ENCODE data around the gene SCNN1B. TPM values are rescaled to one million over a fixed set of nuclear protein-coding genes. Genes with fewer than 3 reads are reported as not detected.

Gene SCNN1B
- total RNA-seq, 4 donors from 2014 or later = 0.31 to 4.7 (median 2.6) TPM

- ATAC-seq = no peak
- 21 to 23% methylated on average over 7 to 9 of the region's 9 CpGs for WGBS, 2 donors (ENCODE audit: low coverage in 1 of 2)
- H3K27ac ChIP-seq = no peak overlapping the region
- TF ChIP-seq, protein P1, sequence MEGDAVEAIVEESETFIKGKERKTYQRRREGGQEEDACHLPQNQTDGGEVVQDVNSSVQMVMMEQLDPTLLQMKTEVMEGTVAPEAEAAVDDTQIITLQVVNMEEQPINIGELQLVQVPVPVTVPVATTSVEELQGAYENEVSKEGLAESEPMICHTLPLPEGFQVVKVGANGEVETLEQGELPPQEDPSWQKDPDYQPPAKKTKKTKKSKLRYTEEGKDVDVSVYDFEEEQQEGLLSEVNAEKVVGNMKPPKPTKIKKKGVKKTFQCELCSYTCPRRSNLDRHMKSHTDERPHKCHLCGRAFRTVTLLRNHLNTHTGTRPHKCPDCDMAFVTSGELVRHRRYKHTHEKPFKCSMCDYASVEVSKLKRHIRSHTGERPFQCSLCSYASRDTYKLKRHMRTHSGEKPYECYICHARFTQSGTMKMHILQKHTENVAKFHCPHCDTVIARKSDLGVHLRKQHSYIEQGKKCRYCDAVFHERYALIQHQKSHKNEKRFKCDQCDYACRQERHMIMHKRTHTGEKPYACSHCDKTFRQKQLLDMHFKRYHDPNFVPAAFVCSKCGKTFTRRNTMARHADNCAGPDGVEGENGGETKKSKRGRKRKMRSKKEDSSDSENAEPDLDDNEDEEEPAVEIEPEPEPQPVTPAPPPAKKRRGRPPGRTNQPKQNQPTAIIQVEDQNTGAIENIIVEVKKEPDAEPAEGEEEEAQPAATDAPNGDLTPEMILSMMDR (IDR thresholded peaks at IDR 0.05) = no peak
- TF ChIP-seq POLR2AphosphoS5 (IDR thresholded peaks at IDR 0.05) (no peak), POLR2A (IDR thresholded peaks at IDR 0.05) (no peak), EP300 (IDR thresholded peaks at IDR 0.05) (no peak)
- peaks cover 55% of the 10 kb centered on the region for H3K27me3 ChIP-seq
- no peaks in the 10 kb centered on the region for H3K36me3 ChIP-seq
- H3K9me3 ChIP-seq = no peaks in the 10 kb centered on the region
- H3K4me3 ChIP-seq = no peak overlapping the region
- H3K4me1 ChIP-seq = no peaks in the 10 kb centered on the region
Measured at GRCh38 chr16:23279721-23280153, 22.4 kb upstream of the SCNN1B start.

GRCh38 chr16:23280483-23280967 lies 21.6 kb upstream of the SCNN1B start:
- no peaks in the 10 kb centered on the region for H3K4me1 ChIP-seq
- 28 to 64% methylated on average over 2 to 5 of the region's 6 CpGs for WGBS, 2 donors (ENCODE audit: low coverage in 1 of 2)
- no peaks in the 10 kb centered on the region for H3K36me3 ChIP-seq
- no peak for ATAC-seq
- TF ChIP-seq POLR2AphosphoS5 (IDR thresholded peaks at IDR 0.05) = no peak
- no peak for TF ChIP-seq EP300 (IDR thresholded peaks at IDR 0.05)
- TF ChIP-seq POLR2A (IDR thresholded peaks at IDR 0.05) = no peak
- TF ChIP-seq, protein P1 (IDR thresholded peaks at IDR 0.05) = no peak
- H3K27ac ChIP-seq = no peak overlapping the region
- H3K9me3 ChIP-seq = no peaks in the 10 kb centered on the region
- no peak overlapping the region for H3K4me3 ChIP-seq
- H3K27me3 ChIP-seq = peaks cover 48% of the 10 kb centered on the region

DNA sequence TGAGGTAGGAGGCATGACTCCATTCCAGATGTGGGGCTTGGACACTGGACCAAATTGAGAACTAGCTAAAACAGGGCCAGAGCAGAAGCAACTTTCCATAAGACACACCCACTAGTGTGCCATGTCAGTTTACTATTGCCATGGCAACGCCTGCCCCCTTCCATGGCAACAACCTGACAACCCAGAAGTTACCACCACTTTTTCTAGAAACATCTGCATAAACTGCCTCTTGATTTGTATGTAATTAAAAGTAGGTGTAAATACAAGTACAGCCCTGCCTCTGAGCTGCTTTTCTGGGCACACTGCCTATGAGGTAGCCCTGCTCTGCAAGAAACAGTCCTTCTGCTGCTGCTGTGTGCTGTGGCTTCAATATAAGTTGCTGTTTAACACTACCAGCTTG lies 19.5 kb upstream of the SCNN1B start:
- Histone ChIP-seq H3K9me3 (no peaks in the 10 kb centered on the region), H3K36me3 (no peaks in the 10 kb centered on the region), H3K4me3 (no peak overlapping the region), H3K27ac (no peak overlapping the region), H3K27me3 (peaks cover 33% of the 10 kb centered on the region), H3K4me1 (no peaks in the 10 kb centered on the region)
- TF ChIP-seq EP300 (IDR thresholded peaks at IDR 0.05) (no peak), POLR2AphosphoS5 (IDR thresholded peaks at IDR 0.05) (no peak), POLR2A (IDR thresholded peaks at IDR 0.05) (no peak)
- TF ChIP-seq, protein P1 (IDR thresholded peaks at IDR 0.05) = no peak
- no peak for ATAC-seq
- 50 to 71% methylated on average over 1 of the region's 1 CpG for WGBS, 2 donors (ENCODE audit: low coverage in 1 of 2)

GRCh38 chr16:23283571-23283970 lies 18.5 kb upstream of the SCNN1B start:
- TF ChIP-seq, protein P1 (IDR thresholded peaks at IDR 0.05) = no peak
- no peak for TF ChIP-seq POLR2A (IDR thresholded peaks at IDR 0.05)
- no peak for TF ChIP-seq POLR2AphosphoS5 (IDR thresholded peaks at IDR 0.05)
- no peak for TF ChIP-seq EP300 (IDR thresholded peaks at IDR 0.05)
- WGBS, 2 donors (ENCODE audit: low coverage in 1 of 2) = 89 to 100% methylated on average over 1 to 2 of the region's 2 CpGs
- Histone ChIP-seq H3K4me1 (no peaks in the 10 kb centered on the region), H3K36me3 (no peaks in the 10 kb centered on the region), H3K9me3 (no peaks in the 10 kb centered on the region), H3K4me3 (no peak overlapping the region), H3K27ac (no peak overlapping the region), H3K27me3 (peaks cover 31% of the 10 kb centered on the region)
- ATAC-seq = no peak

GRCh38 chr16:23284584-23284983 lies 17.5 kb upstream of the SCNN1B start:
- ATAC-seq = no peak
- Histone ChIP-seq H3K4me1 (no peaks in the 10 kb centered on the region), H3K9me3 (no peaks in the 10 kb centered on the region), H3K27ac (no peak overlapping the region), H3K4me3 (no peak overlapping the region), H3K27me3 (peaks cover 37% of the 10 kb centered on the region), H3K36me3 (no peaks in the 10 kb centered on the region)
- TF ChIP-seq POLR2A (IDR thresholded peaks at IDR 0.05) (no peak), POLR2AphosphoS5 (IDR thresholded peaks at IDR 0.05) (no peak), EP300 (IDR thresholded peaks at IDR 0.05) (no peak)
- TF ChIP-seq, protein P1 (IDR thresholded peaks at IDR 0.05) = no peak
- WGBS, 2 donors (ENCODE audit: low coverage in 1 of 2) = 75 to 100% methylated on average over 1 to 2 of the region's 2 CpGs

Data from gastroesophageal sphincter (tissue), 4 donors.